Hepatocyte (in vitro differentiated cells): ENCODE measurements around the gene RFPL4A. TPM values are rescaled to one million over a fixed set of nuclear protein-coding genes. Genes with fewer than 3 reads are reported as not detected.
"Not testable (repeated sequence)": the region's sequence is repeated elsewhere in the genome, so short reads cannot be mapped to it uniquely, and the experiment has no call there.

Experiments used
- DNase-seq: peaks from one replicate; pipeline ENCODE4 v3.0.0-alpha.2; 2016; ENCODE audit warnings: low spot score
- H2AFZ ChIP-seq: fragments of 200-600 bp; sonication (generic); 2 replicates; pipeline ENCODE4 v1.6.0; 2016; ENCODE audit warnings: antibody characterized with exemption, mild to moderate bottlenecking
- H3K27ac ChIP-seq: fragments of 200-600 bp; sonication (generic); 2 replicates; pipeline ENCODE4 v1.5.1; 2016; ENCODE audit warnings: mild to moderate bottlenecking
- H3K27me3 ChIP-seq: fragments of 200-600 bp; sonication (generic); 2 replicates; pipeline ENCODE4 v1.6.1; 2016
- H3K36me3 ChIP-seq: fragments of 200-600 bp; sonication (generic); replicated peaks from 2 replicates; pipeline ENCODE4 v1.5.1; 2016; ENCODE audit warnings: low read depth; ENCODE audit not compliant: insufficient read depth
- H3K4me1 ChIP-seq: fragments of 200-600 bp; sonication (generic); 2 replicates; pipeline ENCODE4 v1.5.1; 2016; ENCODE audit warnings: mild to moderate bottlenecking, moderate library complexity; ENCODE audit not compliant: insufficient read depth
- H3K4me2 ChIP-seq: fragments of 200-600 bp; sonication (generic); 2 replicates; pipeline ENCODE4 v1.6.0; 2016
- H3K4me3 ChIP-seq: fragments of 200-600 bp; sonication (generic); 2 replicates; pipeline ENCODE4 v1.5.1; 2016; ENCODE audit warnings: mild to moderate bottlenecking
- H3K79me2 ChIP-seq: fragments of 200-600 bp; sonication (generic); 2 replicates; pipeline ENCODE4 v1.6.0; 2017; ENCODE audit warnings: mild to moderate bottlenecking
- H3K9me2 ChIP-seq: fragments of 200-600 bp; sonication (generic); replicated peaks from 2 replicates; pipeline ENCODE4 v1.6.0; 2017; ENCODE audit warnings: mild to moderate bottlenecking; ENCODE audit not compliant: insufficient read depth
- H3K9me3 ChIP-seq: fragments of 200-600 bp; sonication (generic); 2 replicates; pipeline ENCODE4 v1.5.1; 2016; ENCODE audit warnings: low read depth, mild to moderate bottlenecking
- H4K20me1 ChIP-seq: fragments of 200-600 bp; sonication (generic); 2 replicates; pipeline ENCODE4 v1.6.0; 2016; ENCODE audit warnings: mild to moderate bottlenecking; ENCODE audit not compliant: insufficient read depth, poor library complexity, severe bottlenecking
- CTCF ChIP-seq: fragments of 200-600 bp; sonication (generic); IDR thresholded peaks from 2 replicates; pipeline ENCODE4 v1.5.1; 2016; ENCODE audit warnings: antibody characterized with exemption, mild to moderate bottlenecking; ENCODE audit not compliant: poor library complexity
- EZH2 ChIP-seq: fragments of 200-600 bp; sonication (generic); IDR thresholded peaks from 2 replicates; pipeline ENCODE4 v1.6.1; 2016; ENCODE audit warnings: antibody characterized with exemption, mild to moderate bottlenecking, borderline replicate concordance
- EZH2phosphoT487 ChIP-seq: fragments of 200-600 bp; sonication (generic); IDR thresholded peaks from one replicate; pipeline ENCODE4 v1.6.1; 2018; ENCODE audit warnings: antibody characterized with exemption, mild to moderate bottlenecking, low read depth, moderate library complexity; ENCODE audit not compliant: unreplicated experiment, severe bottlenecking
- WGBS: methylation state at CpG from one replicate; pipeline ENCODE4 v1.1.6; 2016; ENCODE audit warnings: low lambda C conversion rate; ENCODE audit errors: missing lambda C conversion rate; 5-methylcytosine and 5-hydroxymethylcytosine counted together
- polyA plus RNA-seq: library from polyadenylated mRNA; unstranded; fragments of >200 nt; fragmentation: Nextera tagmentation; extraction: Ambion mirVana; gene quantifications from 2 replicates; pipeline ENCODE4 v1.2.1, GENCODE V29; 2016
- total RNA-seq: library from RNA; depleted of rRNA; stranded (reverse); fragments of >200 nt; gene quantifications from 2 replicates; pipeline ENCODE4 v1.2.3, GENCODE V29; 2014

Gene RFPL4A
- total and polyA plus RNA-seq, 2 experiments from 2014 or later = not detected

- no peak overlapping the region for H3K27ac ChIP-seq
- H3K4me1 ChIP-seq = no peaks in the 10 kb centered on the region
- no peak overlapping the region for H2AFZ ChIP-seq
- no peaks in the 10 kb centered on the region for H3K9me3 ChIP-seq
- WGBS = 69% methylated on average over 8 of the region's 8 CpGs
- no peak for TF ChIP-seq EZH2phosphoT487
- no peak for TF ChIP-seq EZH2
- TF ChIP-seq CTCF = no peak
- H3K36me3 ChIP-seq = no peaks in the 10 kb centered on the region
- no peak overlapping the region for H3K4me2 ChIP-seq
- no peaks in the 10 kb centered on the region for H3K79me2 ChIP-seq
- no peaks in the 10 kb centered on the region for H4K20me1 ChIP-seq
- no peak overlapping the region for H3K4me3 ChIP-seq
- H3K27me3 ChIP-seq = no peaks in the 10 kb centered on the region
- H3K9me2 ChIP-seq = no peaks in the 10 kb centered on the region
- DNase-seq = no peak
Observed at GRCh38 chr19:55723491-55723890, 35.4 kb upstream of the RFPL4A start.

- not testable (repeated sequence) for H3K9me2 ChIP-seq, H3K36me3 ChIP-seq, H4K20me1 ChIP-seq, H3K27ac ChIP-seq, H3K9me3 ChIP-seq, H3K4me2 ChIP-seq, DNase-seq, H3K4me1 ChIP-seq, H3K79me2 ChIP-seq, H3K4me3 ChIP-seq, H3K27me3 ChIP-seq, H2AFZ ChIP-seq
- WGBS = 64% methylated on average over 2 of the region's 2 CpGs
Observed at GRCh38 chr19:55730378-55730777, 28.5 kb upstream of the RFPL4A start.

GRCh38 chr19:55738302-55738701, 20.6 kb upstream of the RFPL4A start, which contains the start of gene NLRP9:
NLRP9 (minus strand) TSS chr19:55738402; CDS start chr19:55738374, 28 bp downstream.
- 74% methylated on average over 3 of the region's 3 CpGs for WGBS

GRCh38 chr19:55750715-55751114, 8.2 kb upstream of the RFPL4A start:
- Histone ChIP-seq H3K27me3 (no peaks in the 10 kb centered on the region), H3K4me3 (no peak overlapping the region), H3K36me3 (no peaks in the 10 kb centered on the region), H3K9me2 (no peaks in the 10 kb centered on the region), H3K4me1 (no peaks in the 10 kb centered on the region), H3K79me2 (no peaks in the 10 kb centered on the region), H3K27ac (no peak overlapping the region), H4K20me1 (no peaks in the 10 kb centered on the region), H2AFZ (no peak overlapping the region), H3K4me2 (no peak overlapping the region), H3K9me3 (no peaks in the 10 kb centered on the region)
- no peak for TF ChIP-seq CTCF
- TF ChIP-seq EZH2phosphoT487 = no peak
- TF ChIP-seq EZH2 = no peak
- 69% methylated on average over 6 of the region's 6 CpGs for WGBS
- DNase-seq = no peak

More at GRCh38 chr19:55738302-55738701, 20.6 kb upstream of the RFPL4A start, which contains the start of gene NLRP9:
- Histone ChIP-seq H2AFZ (no peak within 1 kb of the TSS), H3K36me3 (no peaks in the 10 kb centered on the region), H4K20me1 (no peaks in the 10 kb centered on the region), H3K27ac (no peak within 1 kb of the TSS), H3K79me2 (no peaks in the 10 kb centered on the region), H3K27me3 (no peaks in the 10 kb centered on the region), H3K4me3 (no peak within 1 kb of the TSS), H3K9me2 (no peaks in the 10 kb centered on the region), H3K4me2 (no peak within 1 kb of the TSS), H3K9me3 (no peaks in the 10 kb centered on the region), H3K4me1 (no peaks in the 10 kb centered on the region)
- no peak for DNase-seq
- TF ChIP-seq CTCF (no peak), EZH2phosphoT487 (no peak), EZH2 (no peak)
